ENCODE data around the gene FIGN. TPM values are rescaled to one million over a fixed set of nuclear protein-coding genes. Genes with fewer than 3 reads are reported as not detected.

The FIGN gene
- total RNA-seq, 1 experiment from 2014 or later: 14.6 TPM

GRCh38 chr2:163732727-163733126, 3.1 kb downstream of the FIGN start:
- no peak overlapping the region for H3K4me2 ChIP-seq (ENCODE audit: insufficient read depth, insufficient read length, low read length)
- H2AFZ ChIP-seq (ENCODE audit: low read length): no peak overlapping the region

More at GRCh38 chr2:163732727-163733126, 3.1 kb downstream of the FIGN start:
- Histone ChIP-seq H3K23ac (ENCODE audit: insufficient read length, low read depth, low read length) (no peak overlapping the region), H2AK5ac (ENCODE audit: insufficient read length, low read length) (no peak overlapping the region), H3K79me1 (ENCODE audit: insufficient read depth, low read depth, low read length, poor library complexity, severe bottlenecking) (no peaks in the 10 kb centered on the region), H3K4ac (ENCODE audit: low read depth, low read length) (no peak overlapping the region), H3K9ac (ENCODE audit: extremely low read depth, insufficient read length, low read length) (no peak overlapping the region), H2BK120ac (ENCODE audit: low read depth, low read length, poor library complexity, severe bottlenecking) (no peak overlapping the region), H4K20me1 (ENCODE audit: control insufficient read depth, insufficient read depth, insufficient read length) (no peaks in the 10 kb centered on the region), H2BK15ac (ENCODE audit: low read depth, low read length) (no peak overlapping the region), H2BK5ac (ENCODE audit: insufficient read length, low read length) (no peak overlapping the region), H2BK20ac (ENCODE audit: low read depth, low read length, poor library complexity, severe bottlenecking) (no peak overlapping the region), H4K5ac (ENCODE audit: insufficient read length, low read depth, low read length) (no peak overlapping the region), H3K4me1 (ENCODE audit: insufficient read depth, low read length) (no peaks in the 10 kb centered on the region; the same call in 1 of the 2 replicates), H4K8ac (replicated peaks; ENCODE audit: insufficient read length, low read depth, low read length) (no peak overlapping the region), H2BK12ac (ENCODE audit: insufficient read length, low read depth, low read length) (no peak overlapping the region), H3K18ac (ENCODE audit: insufficient read length, low read depth, low read length) (no peak overlapping the region), H3K23me2 (ENCODE audit: insufficient read length, low read depth, low read length, poor library complexity, severe bottlenecking) (peaks cover 6% of the 10 kb centered on the region), H3K27me3 (ENCODE audit: insufficient read depth, low read length) (no peaks in the 10 kb centered on the region), H3K56ac (ENCODE audit: insufficient read length, low read depth, low read length) (no peak overlapping the region), H4K91ac (ENCODE audit: insufficient read length, low read depth, low read length) (no peak overlapping the region), H3K9me3 (ENCODE audit: control insufficient read depth, low read depth, low read length) (no peaks in the 10 kb centered on the region), H3K14ac (ENCODE audit: insufficient read depth, low read length) (no peak overlapping the region), H3T11ph (ENCODE audit: low read length) (no peak overlapping the region), H3K79me2 (ENCODE audit: insufficient read depth, low read length) (peaks cover 5% of the 10 kb centered on the region; the same call in 1 of the 2 replicates), H3K27ac (ENCODE audit: insufficient read length, low read depth, low read length) (no peak overlapping the region)
- H3K27ac Mint-ChIP-seq: peak overlapping the region in 1 of 3 experiments; percentile 86; a peak in 2 of 7 replicates
- no peaks in the 10 kb centered on the region for H3K9me3 Mint-ChIP-seq
- TF ChIP-seq CTCF (conservative IDR thresholded peaks at IDR 0.05): no peak
- no CpG with 5 or more reads among the region's 4 CpGs for WGBS (ENCODE audit: extremely low coverage, insufficient read length, low lambda C conversion rate)
- H3K27me3 Mint-ChIP-seq (ENCODE audit: low read depth): no peaks in the 10 kb centered on the region; the same call in 1 of the 2 replicates
- H3K36me3 Mint-ChIP-seq (ENCODE audit: insufficient read depth in 1 of 3, low read depth in 3 of 3): no peaks in the 10 kb centered on the region
- DNase-seq: no peak
- H3K4me3 Mint-ChIP-seq: no peak overlapping the region
- peaks cover 35 to 41% of the 10 kb centered on the region in 2 experiments for H3K4me1 Mint-ChIP-seq

Data from H9 (cell line).